ENCODE data around the gene NOTUM.

The NOTUM gene

GRCh38 chr17:81977211-81977808, 16.3 kb upstream of the NOTUM start, which contains the start of gene ASPSCR1:
TSS of gene ASPSCR1 (plus strand) at chr17:81977629. CDS start at chr17:81977647, 18 bp downstream.
- peak; percentile 79 for DNase-seq (ENCODE audit: low read depth in 2 of 2)

- DNase-seq (ENCODE audit: low read depth in 2 of 2): no peak
These were observed 15.6 kb upstream of the NOTUM start for GRCh38 chr17:81976332-81977210.

DNA sequence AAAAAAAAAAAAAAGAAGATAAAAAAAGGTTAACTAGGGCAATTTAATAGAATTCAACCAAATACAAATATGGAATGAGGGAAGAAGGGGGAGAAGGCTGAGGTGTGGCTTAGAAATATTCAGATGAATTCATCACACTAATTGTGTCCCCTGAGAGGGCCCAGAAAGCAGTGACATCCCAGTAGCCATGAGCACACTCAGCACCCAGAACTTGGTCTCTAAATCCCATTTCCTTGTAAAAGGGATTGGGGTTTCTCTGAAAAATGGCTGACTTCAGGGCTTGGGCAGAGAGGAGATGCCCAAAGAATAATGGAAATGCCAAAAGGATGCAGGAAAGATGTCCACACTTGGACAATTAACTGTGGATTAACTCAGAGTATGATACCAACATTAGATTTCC, 12.4 kb upstream of the NOTUM start:
- no peak for DNase-seq (ENCODE audit: low read depth in 2 of 2)

GRCh38 chr17:81968850-81969812, 8.1 kb upstream of the NOTUM start:
- DNase-seq (ENCODE audit: low read depth in 2 of 2): no peak

- no peak for DNase-seq (ENCODE audit: low read depth in 2 of 2)
These were observed 7.4 kb upstream of the NOTUM start for GRCh38 chr17:81968396-81968745.

- peak in 1 of 2 experiments; percentile 12 for DNase-seq (ENCODE audit: low read depth in 2 of 2)
These were observed 6.8 kb upstream of the NOTUM start for GRCh38 chr17:81967533-81968395.

- DNase-seq (ENCODE audit: low read depth in 2 of 2): no peak
These were observed 6.2 kb upstream of the NOTUM start for GRCh38 chr17:81967244-81967532.

GRCh38 chr17:81966343-81967243, 5.6 kb upstream of the NOTUM start:
- DNase-seq (ENCODE audit: low read depth in 2 of 2): no peak

- DNase-seq (ENCODE audit: low read depth in 2 of 2): no peak
These were observed 3.3 kb upstream of the NOTUM start for GRCh38 chr17:81964081-81964849.

- DNase-seq (ENCODE audit: low read depth in 2 of 2): no peak
These were observed 1.8 kb upstream of the NOTUM start for GRCh38 chr17:81962499-81963441.

GRCh38 chr17:81961521-81962498, 823 bp upstream of the NOTUM start:
- DNase-seq (ENCODE audit: low read depth in 2 of 2): no peak

DNA sequence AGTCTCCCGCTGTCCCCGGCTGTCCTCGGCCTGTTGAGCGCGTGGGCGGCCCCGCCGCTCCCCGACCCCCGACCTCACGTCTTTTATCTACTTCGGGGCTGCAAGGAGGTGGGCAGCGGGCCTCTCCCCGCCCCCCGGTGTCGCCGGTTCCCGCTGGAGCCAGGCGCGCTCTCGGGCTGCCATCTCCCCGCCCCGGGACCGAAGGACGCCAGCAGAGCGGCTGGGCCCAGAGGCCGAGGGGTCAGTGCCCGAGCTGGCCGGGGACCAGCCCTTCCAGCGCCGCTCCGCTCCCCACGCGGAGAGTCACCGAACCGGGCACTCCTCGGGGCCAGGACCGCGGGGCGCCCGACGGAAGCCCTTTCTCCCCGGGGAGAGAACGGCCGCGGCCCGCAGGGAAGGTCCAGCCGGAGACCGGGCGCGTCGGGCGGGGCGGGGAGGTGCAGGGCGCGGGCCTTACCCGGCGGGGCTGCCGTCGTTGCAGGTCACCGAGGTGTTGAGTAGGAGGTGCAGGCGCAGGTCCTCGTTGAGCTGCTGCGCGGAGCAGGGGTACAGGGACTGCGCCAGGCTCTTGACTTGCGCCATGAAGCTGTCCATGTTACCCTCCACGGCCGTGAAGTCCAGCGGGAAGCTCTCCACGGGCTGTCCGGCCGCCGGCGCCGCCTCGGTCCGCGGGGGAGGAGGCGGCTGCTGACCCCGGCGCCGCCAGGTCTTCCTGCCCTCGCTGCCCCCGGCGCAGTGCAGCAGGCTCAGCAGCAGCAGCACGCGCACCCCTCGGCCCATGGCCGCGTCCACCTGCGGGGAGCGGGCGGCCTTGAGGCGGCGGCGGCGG, 643 bp downstream of the NOTUM start:
- DNase-seq (ENCODE audit: low read depth in 2 of 2): no peak

- DNase-seq (ENCODE audit: low read depth in 2 of 2): no peak
These were observed 1.4 kb downstream of the NOTUM start for GRCh38 chr17:81959362-81960129.

GRCh38 chr17:81958633-81959342, 2.2 kb downstream of the NOTUM start:
- no peak for DNase-seq (ENCODE audit: low read depth in 2 of 2)

Data from fibroblast of skin of left quadriceps (primary cell).